HG02678 (cell line): ENCODE results near the gene TGFBR3L.
"Not testable (repeated sequence)": the region's sequence is repeated elsewhere in the genome, so short reads cannot be mapped to it uniquely, and the experiment has no call there.

ENCODE experiments used
- ATAC-seq: cut with Tn5 transposase; IDR thresholded peaks from one replicate; pipeline ENCODE4 v1.9.1; 2021; ENCODE audit warnings: mild to moderate bottlenecking, moderate library complexity; ENCODE audit not compliant: unreplicated experiment

The TGFBR3L gene

DNA sequence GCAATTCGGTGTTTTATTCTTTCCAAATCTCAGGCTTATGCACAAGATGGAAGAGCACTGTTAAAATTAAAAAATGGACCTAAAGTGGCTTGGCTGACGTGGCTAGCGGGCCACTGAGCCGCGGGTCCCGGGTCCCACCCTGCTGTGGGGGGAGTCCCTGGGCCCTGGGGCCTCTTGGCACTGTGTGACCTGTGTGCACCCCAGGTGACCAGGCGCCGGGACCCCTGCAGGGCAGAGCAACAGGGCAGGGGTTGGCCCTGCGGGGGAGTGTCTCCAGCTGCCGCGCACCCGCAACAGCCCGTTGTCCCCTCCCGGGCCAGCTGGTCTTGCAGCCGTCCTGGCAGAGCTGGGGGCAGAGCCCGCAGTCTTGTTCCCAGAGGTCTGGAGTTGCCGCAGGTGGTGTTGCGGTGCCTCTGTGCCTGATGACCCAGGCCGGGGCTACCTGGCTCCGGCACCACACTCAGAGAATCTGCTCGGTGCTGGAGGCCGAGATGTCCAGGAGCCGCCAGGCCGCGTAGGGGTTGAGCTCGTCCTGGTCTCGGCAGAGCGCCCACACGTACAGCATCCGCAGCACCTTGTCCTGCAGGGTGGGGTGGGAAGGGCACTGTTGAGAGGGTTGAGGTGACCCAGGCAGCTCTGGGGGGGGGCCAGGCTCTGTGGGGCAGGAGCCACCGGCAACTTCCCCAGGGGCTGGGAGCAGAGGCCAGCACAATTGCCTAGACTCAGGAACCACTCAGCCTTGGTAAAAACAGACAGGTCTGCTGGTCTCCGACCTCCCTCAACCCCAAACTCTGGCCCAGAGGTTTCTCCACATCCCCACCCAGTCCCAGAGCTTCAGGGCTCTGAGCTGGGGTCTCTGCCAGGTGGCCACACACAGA, 12.3 kb downstream of the TGFBR3L start:
- ATAC-seq = no peak

DNA sequence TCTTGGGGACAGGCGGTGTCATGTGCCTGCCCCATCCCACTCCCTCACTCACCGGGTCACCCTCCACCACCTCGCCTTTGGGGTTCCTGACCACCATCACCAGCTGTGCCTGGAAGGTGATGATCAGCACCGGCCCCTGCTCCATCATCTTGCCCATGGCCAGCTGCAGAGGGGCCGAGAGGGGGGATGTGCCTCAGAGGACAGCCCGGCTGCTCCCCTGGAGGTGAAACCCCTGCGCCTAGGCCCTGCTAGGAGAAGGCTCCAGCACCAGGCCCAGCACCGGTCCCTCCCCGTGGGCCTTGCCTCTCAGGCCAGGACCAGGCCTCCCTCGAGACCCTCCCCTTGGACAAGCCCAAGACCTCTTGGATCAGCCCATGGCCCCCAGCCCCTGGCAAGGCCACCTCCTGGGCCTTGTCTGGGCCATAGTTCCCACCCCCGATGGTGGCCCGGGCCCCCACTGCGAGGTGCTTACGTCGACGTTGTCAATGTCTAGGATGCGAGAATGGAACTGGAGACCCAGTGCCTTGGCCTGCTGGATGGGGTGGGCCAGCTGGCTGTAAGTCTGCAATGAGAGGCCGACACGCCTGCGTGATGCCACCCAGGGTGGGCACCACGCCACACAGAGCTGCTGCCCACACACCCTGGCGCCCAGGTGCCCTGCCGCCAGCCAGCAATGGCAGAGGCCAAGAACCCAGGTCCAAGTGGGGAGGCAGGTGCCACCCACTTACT, 13.1 kb downstream of the TGFBR3L start:
- no peak for ATAC-seq

DNA sequence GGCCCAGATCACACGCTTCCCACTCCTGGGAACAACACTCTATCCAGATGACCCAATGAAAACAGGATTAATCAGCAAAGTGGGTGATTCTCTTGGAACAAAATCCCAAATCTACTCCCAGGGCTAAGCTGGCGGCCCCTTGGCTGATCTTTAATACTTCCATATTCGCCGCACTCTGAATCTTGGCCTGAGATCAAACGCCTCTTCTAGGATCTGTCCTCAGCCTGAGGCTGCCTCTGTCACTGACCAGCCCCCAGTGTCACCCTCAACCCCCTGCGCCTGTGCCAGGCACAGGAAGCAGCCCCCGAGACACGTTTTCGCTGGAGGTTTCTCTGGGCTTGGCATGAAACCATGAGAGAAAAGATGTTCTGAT, 13.7 kb downstream of the TGFBR3L start:
- no peak for ATAC-seq

DNA sequence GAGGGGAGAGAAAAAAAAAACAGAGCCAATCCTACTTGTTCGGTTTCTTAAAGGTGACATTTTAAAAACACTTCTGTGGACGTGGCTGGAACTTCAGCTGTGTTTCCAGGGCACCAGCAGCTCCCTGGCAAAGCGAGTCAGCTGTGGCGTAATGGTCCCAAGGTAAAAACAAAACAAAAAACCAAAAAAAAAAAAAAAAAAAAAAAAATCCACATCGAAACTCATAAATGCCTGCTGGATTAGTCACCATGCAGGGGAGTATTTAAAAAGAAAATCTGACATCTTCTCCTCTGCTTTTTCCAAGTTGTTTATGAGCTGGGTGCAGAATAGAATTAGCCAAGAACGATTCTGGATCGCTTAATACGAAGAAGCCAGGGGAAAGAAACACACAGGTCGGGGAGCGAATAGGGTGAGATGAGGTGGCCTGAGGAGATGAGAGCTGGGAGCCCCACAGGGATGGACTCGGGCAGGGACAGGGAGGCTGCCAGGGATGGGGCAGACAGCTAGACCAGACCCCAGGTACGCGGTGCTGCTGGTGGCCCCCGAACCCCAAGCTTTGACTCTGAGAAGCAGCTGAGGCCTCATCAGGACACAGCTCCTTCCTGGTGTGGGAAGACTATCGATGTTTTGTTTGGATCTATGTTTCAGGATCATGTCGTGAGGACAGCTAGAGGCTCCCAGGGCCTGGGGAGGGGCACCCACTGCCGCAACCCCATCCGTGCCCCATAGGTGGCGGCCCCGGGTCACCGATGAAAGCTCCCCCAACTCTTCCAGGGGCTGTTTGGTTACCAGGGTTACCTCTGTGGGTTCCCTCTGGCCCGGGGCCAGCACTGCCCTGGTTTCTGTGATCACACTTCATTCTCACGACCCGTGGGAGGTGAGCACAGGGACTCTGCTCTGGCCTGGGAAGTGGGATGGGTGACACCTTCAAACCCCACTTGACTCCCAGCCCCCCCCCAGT, 14.4 kb downstream of the TGFBR3L start:
- ATAC-seq = no peak

DNA sequence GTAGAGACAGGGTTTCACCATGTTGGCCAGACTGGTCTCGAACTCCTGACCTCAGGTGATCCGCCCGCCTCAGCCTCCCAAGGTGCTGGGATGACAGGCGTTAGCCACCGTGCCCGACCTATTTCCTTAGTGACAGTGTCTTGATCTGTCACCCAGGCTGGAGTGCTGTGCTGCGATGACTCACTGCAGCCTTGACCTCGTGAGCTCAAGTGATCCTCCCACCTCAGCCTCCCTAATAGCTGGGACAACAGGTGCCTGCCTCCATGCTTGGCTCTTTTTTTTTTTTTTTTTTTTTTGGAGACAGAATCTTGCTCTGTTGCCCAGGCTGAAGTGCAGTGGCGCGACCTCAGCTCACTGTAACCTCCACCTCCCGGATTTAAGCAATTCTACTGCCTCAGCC, 15.4 kb downstream of the TGFBR3L start:
- not testable (repeated sequence) for ATAC-seq

DNA sequence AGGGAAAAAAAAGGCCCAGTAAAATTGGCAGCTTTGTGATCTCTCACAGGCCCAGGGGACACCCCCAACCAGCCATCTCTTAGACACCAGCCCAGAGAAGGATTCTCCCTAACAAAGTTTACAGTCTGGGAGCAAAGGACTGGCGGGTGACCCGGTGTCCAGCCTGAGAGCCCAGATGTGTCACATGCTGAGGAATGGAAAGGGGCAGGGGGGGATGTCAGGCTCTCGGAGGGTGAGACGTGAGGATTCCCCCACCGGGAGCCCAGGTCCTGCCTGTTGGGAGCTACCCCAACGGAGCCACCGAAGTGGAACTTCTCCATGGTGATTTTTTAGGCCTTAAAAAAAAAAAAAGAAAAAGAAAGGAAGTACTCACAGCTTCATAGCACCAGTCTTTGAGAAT, 16.1 kb downstream of the TGFBR3L start:
- no peak for ATAC-seq

DNA sequence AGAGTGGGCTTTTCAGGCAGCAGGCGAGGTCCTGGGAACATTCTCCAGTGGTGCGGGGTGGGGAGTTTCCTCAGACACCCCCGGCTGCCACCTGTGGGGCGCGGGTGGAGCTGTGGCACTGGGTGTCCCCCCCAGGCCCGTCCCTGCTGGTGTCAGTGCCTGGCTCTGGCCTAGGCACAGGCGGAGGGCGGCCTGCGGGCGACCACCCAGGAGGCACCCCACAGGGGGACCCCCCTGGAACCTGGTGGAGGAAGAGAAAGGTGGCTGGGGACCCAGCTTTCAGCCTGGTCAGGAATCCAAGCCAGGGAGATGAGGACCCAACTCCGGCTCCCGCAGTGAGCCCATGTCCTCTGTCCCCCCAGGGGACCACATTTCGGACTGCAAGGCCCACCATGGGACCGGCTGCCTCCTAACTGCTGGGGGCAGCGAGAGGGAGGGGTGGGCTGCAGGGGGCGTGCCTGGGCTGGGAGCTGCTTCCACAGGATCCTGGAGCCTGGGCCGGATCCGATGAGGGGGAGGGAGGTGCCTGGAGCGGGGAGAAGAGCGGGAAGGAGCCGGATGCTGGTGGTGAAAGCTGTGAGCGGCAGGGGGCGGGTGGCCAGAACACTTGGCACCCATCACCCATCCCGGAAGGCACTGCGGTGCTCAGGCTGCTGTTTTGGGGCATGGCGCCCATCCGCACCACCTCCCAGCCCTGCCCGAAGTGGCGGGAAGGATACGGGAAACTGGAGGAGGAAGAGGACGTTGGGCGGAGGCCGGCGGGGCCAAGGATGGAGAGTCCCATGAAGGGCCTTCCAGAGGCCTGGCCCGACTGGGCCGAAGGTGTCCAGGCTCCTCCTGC, 16.8 kb downstream of the TGFBR3L start:
- no peak for ATAC-seq

DNA sequence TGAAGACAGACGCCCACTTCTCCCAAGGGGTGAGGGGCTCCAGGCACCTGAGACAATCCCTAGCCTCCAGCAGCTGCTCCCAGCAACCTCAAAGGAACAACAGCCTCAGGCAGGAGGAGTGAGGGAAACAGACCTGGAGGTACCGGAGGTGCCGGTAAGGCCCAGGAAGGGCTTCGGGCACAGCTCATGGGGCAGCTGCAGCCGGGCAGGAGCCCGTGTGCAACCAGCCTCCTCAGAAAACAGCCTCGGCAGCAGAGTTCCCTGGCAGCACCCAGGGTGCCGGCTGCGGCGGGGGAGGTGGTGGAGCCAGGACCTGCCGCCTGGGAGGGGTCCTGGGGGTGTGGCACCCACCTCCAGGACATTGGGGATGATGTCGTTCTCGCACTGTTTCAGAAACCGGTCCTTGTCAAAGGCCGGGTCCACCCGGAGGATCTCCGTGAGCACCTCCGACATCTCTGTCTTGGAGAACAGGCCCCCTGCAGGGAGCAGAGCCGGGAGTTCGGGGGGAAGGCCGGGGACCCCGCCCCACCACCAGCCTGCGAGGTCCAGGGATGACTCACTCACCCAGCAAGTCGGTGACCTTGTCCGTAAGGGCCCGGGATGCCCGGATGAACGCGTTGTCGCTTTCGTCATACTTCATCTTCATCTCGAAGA, 17.8 kb downstream of the TGFBR3L start:
- no peak for ATAC-seq

DNA sequence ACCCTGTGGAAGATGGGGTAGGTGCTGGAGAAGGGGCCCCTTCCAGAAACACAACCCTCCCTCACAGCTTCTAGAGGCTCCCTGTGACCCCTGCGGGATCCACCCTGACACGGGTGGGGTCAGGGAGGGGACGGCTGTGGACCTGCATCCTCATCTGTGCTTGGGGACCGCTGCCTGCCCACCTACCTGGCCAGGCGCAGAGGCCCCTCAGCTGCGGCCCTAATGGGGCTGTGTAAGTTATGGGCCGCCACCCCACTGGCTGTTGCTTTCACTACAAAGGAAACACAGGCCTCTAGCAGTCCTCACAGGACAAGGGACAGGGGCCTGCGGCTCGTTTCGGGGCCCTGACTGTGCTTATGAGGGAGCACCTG, 18.3 kb downstream of the TGFBR3L start:
- ATAC-seq = no peak

DNA sequence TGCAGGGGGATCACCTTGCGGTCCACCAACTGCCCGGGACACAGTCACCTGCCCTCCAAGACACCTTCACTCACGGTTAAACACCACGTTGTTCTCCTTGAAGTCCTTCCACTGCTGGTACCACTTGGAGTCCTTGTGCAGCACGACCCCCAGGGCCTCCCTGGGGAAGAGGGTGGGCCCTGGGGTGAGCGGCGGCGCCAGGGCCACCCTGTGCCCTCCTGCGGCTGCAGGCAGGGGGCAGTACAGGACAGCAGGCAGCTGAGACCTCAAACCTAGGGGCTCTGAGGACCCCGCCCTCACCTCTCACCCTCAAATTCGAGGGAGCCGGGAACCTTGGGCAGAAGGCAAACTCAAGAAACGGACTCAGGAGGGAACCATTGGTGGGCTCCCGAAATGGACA, 18.8 kb downstream of the TGFBR3L start:
- no peak for ATAC-seq

DNA sequence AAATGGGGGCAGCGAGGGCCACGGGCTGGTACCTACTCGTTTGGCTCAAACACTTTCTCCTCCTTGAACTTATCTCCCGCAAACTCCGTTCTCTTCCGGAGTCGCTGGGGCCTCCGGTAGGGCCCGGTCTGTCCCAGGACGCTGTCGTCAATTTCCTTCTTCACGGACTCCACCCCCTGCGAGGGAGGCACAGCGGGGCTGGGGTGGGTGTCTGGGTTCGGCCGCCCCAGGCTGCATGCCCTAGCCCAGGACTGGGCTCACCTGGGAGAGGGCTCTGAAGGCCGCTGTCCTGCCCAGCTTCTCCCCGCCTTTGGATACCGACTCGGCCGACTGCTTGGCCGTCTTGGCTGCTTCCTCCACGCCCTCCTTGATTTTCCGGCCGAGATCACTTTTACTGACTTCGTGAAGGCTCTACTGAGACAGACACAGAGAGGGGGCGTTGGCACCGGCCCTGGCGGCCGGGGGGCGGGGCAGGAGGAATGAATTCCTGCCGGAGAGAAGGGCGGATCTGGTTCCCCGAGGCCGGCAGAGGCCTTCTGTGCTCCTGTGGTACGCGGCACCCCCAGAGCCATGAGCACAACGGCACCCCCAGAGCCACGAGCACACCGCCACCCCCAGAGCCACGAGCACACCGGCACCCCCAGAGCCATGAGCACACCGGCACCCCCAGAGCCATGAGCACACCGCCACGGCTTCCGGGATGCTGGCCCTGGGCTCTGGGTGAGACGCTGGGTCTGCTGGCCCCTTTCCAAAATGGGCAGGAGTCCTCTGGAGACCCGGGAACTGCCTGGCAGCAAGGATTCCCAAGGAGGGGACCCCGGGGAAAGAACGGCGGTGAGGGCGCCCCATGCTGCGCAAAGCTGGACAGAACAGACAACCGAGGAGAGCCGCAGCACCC, 19.4 kb downstream of the TGFBR3L start:
- ATAC-seq = no peak

DNA sequence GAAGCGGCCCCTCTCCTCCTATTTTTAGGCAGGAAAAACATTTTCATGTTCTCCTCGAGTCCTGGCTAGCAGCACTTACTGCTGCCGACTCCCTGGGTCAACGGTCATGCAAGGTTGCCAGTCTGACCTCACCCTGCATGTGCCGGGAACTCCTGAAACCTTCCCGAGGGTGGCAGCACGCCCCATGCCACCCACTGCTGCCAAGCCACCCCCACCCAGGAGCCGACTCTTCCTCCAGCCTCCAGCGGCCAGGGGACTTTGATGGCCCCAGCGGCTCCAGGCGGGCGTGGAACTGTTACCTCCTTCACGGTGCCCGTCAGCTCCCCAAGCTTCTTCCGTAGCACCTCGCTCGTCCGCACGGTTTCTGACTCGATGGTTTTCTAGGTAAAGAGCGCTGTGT, 20.1 kb downstream of the TGFBR3L start:
- no peak for ATAC-seq

DNA sequence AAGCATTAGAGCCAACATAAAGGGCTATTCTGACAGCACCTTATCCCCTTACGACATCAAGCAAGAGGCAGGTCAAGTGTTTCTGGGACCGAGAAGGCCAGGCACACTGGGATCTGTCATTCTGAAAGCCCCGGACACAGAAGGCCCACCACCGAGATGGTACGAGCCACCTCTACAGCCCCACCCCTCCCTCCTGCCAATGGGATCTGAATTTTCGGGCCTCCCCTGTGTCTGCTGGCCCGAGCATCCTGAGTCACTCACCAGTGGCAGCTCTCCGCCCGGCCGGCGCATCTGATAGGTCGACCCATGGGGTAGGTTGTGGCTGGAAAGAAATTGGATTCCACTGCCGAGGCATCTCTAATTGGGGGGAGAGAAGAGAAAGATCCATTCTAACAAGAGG, 26.2 kb downstream of the TGFBR3L start:
- ATAC-seq = no peak

DNA sequence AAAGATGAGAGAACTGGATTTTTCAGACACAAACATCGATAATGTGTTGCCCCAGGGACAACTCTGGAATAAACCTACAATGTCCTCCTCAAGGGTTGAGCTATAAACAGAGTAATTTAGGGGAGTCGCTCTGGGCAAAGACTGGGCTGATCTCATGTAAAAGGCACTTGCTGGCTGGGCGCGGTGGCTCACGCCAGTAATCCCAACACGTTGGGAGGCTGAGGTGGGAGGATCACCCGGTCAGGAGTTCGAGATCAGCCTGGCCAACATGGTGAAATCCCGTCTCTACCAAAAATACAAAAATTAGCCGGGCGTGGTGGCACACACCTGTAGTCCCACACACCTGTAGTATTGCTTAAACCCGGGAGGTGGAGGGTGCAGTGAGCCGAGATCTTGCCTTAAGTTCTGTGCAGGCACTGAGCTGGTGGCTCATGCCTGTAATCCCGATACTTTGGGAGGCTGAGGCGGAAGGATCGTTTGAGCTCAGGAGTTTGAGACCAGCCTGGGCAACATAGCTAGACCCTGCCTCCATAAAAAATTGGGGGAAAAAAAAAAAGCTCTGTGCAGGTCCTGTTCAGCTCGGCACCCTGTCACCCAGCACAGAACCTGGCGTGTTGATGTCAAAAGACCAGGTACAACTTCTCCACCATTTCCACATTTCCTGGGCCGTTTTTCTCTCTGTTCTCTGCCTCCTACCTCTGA, 27.4 kb downstream of the TGFBR3L start:
- no peak for ATAC-seq

DNA sequence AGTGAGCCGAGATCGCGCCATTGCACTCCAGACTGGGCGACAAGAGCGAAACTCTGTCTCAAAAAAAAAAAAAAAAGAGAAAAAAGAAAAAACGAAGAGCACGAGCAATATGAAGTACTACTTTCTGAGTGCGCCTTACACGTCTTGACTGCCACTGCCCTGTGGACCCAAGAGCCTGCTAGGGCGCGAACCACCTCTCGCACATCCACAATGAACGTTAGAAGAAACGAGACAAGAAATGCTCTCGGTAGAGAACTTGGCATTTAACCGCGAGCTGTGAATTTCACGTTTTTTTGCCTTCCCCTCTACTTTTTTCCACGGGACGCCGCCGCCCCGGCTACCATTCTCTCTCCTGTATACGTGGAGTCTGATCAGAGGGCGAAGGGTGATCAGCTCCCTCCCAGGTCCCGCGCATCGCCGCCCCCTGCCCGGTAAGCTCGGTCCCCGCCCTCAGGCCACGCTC, 28.4 kb downstream of the TGFBR3L start:
- ATAC-seq = peak; percentile 18

DNA sequence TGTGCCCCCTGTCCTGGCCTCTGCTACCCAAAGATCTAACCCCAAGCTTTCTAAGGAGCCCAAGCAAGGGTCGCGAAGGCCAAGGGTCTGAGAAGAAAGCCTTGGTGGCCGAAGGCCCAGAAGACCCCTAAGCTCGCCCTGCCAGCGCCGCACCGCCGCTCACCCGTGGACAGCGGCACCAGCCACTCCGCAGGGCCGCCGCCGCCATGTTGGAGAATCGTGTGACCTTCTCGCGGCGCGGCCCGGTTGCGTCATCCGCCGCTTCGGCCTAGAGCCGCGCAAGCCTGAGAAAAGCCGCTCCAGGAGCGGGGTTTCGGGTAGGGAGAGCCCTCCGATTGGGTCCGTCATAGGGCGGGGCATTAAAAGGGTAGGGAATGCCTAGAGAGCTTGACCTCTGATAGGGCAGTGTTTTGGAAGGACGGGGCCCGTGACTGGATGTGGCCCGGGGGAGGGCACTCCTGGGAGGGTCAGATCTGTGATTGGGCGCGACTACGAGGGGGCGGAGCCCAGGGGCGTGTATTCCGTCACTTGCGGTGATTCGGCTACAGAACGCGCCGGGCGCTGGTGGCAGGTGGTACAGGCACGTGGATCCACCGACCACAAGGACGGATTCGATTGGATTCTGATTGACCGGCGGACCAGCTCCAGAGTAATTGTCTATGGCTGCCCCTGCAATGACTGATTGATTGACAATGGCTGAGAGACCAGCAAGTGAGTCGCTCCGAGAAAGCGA, 29.0 kb downstream of the TGFBR3L start, which contains the start of gene TIMM44:
TIMM44 (minus strand) TSS at position 223 of the 733 bp plus-strand sequence; CDS start at position 208, 15 bp downstream.
- peak; percentile 97 for ATAC-seq

DNA sequence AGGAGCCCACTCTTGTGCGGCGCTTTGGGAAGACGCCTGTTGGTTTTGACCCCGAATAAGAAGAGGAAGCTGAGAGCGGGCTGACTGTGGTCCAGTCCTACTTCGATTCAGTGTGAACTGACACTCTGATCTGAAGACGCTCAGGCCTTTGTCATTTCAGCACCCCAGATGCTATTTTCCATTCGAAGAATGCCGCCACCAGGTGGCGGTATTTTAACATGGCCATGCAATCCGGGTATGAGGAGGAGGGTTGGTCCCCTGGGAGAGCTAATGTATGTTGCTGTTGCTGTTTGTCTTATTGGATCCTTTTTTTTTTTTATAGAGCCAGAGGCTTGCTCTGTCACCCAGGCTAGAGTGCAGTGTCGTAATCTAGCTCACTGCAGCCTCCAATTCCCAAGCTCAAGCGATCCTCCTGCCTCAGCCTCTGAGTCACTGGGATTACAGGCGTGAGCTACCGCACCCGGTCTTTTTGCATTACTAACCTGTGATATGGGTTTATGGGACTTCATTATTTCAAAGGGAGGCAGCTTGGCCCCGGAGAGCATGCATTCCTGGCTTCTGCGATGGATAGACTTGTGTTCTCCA, 29.6 kb downstream of the TGFBR3L start:
- ATAC-seq = peak; percentile 25
